ENCODE measurements around the gene MRPS24. TPM values are rescaled to one million over a fixed set of nuclear protein-coding genes. Genes with fewer than 3 reads are reported as not detected.

Gene MRPS24
- total RNA-seq, 1 experiment from 2014 or later: 116 TPM

- Mint-ChIP-seq H3K36me3 (ENCODE audit: insufficient read depth in 1 of 3, low read depth in 3 of 3) (peaks cover 13 to 31% (median 29%) of the 10 kb centered on the region in 3 experiments), H3K27ac (no peak overlapping the region), H3K9me3 (no peaks in the 10 kb centered on the region), H3K27me3 (ENCODE audit: low read depth) (peaks cover 5% of the 10 kb centered on the region; the same call in 1 of the 2 replicates), H3K4me1 (peaks cover 37% of the 10 kb centered on the region in 2 experiments), H3K4me3 (no peak overlapping the region)
- 0 out of 2 replicates have a peak, but pooled peaks cover 2% of the 10 kb centered on the region for H3K27me3 ChIP-seq (ENCODE audit: insufficient read depth, low read length)
- no peak overlapping the region for H2BK5ac ChIP-seq (ENCODE audit: insufficient read length, low read length)
- no peak overlapping the region for H2BK15ac ChIP-seq (ENCODE audit: low read depth, low read length)
- no peak overlapping the region for H3K14ac ChIP-seq (ENCODE audit: insufficient read depth, low read length)
- H4K91ac ChIP-seq (ENCODE audit: insufficient read length, low read depth, low read length): no peak overlapping the region
- H4K5ac ChIP-seq (ENCODE audit: insufficient read length, low read depth, low read length): no peak overlapping the region
- no peak overlapping the region for H2AFZ ChIP-seq (ENCODE audit: low read length)
- H3T11ph ChIP-seq (ENCODE audit: low read length): no peak overlapping the region
- H2AK5ac ChIP-seq (ENCODE audit: insufficient read length, low read length): no peak overlapping the region
- no peaks in the 10 kb centered on the region for H4K20me1 ChIP-seq (ENCODE audit: control insufficient read depth, insufficient read depth, insufficient read length)
- no peak for DNase-seq
- H3K79me1 ChIP-seq (ENCODE audit: insufficient read depth, low read depth, low read length, poor library complexity, severe bottlenecking): no peaks in the 10 kb centered on the region
- no peak overlapping the region for H2BK12ac ChIP-seq (ENCODE audit: insufficient read length, low read depth, low read length)
- H3K56ac ChIP-seq (ENCODE audit: insufficient read length, low read depth, low read length): no peak overlapping the region
- H3K4ac ChIP-seq (ENCODE audit: low read depth, low read length): no peak overlapping the region
- H3K23me2 ChIP-seq (ENCODE audit: insufficient read length, low read depth, low read length, poor library complexity, severe bottlenecking): peaks cover 6% of the 10 kb centered on the region
- TF ChIP-seq CTCF (conservative IDR thresholded peaks at IDR 0.05): no peak
- no peak overlapping the region for H2BK20ac ChIP-seq (ENCODE audit: low read depth, low read length, poor library complexity, severe bottlenecking)
- no peak overlapping the region for H3K27ac ChIP-seq (ENCODE audit: insufficient read length, low read depth, low read length)
- no peak overlapping the region for H2BK120ac ChIP-seq (ENCODE audit: low read depth, low read length, poor library complexity, severe bottlenecking)
- no peak overlapping the region for H3K9ac ChIP-seq (ENCODE audit: extremely low read depth, insufficient read length, low read length)
- H3K9me3 ChIP-seq (ENCODE audit: control insufficient read depth, low read depth, low read length): no peaks in the 10 kb centered on the region
- H3K23ac ChIP-seq (ENCODE audit: insufficient read length, low read depth, low read length): no peak overlapping the region
- no CpG with 5 or more reads among the region's 5 CpGs for WGBS (ENCODE audit: extremely low coverage, insufficient read length, low lambda C conversion rate)
- no peak overlapping the region for H3K18ac ChIP-seq (ENCODE audit: insufficient read length, low read depth, low read length)
- peaks cover 3% of the 10 kb centered on the region; the same call in 1 of the 2 replicates for H3K4me1 ChIP-seq (ENCODE audit: insufficient read depth, low read length)
- H3K79me2 ChIP-seq (ENCODE audit: insufficient read depth, low read length): no peaks in the 10 kb centered on the region
- no peak overlapping the region for H3K4me2 ChIP-seq (ENCODE audit: insufficient read depth, insufficient read length, low read length)
- H4K8ac ChIP-seq (replicated peaks; ENCODE audit: insufficient read length, low read depth, low read length): no peak overlapping the region
Measured at GRCh38 chr7:43873300-43873699, 4.0 kb upstream of the MRPS24 start.
